KMS-11 (cell line): ENCODE data around the gene DIP2C.
"Not testable (repeated sequence)": the region's sequence is repeated elsewhere in the genome, so short reads cannot be mapped to it uniquely, and the experiment has no call there.

Source experiments
- H2AFZ ChIP-seq: fragments of 200-600 bp; sonication (generic); 2 replicates; pipeline ENCODE4 v1.6.1; 2016; ENCODE audit warnings: antibody characterized with exemption, mixed run types, low read depth
- H3K27ac ChIP-seq: fragments of 200-600 bp; sonication (generic); 2 replicates; pipeline ENCODE4 v1.6.1; 2016; ENCODE audit warnings: mild to moderate bottlenecking, mixed run types
- H3K27me3 ChIP-seq: fragments of 200-600 bp; sonication (generic); 2 replicates; pipeline ENCODE4 v1.6.1; 2017; ENCODE audit warnings: mild to moderate bottlenecking, low read depth, mixed run types, moderate library complexity; ENCODE audit not compliant: insufficient read depth
- H3K36me3 ChIP-seq: fragments of 200-600 bp; sonication (generic); 2 replicates; pipeline ENCODE4 v1.6.1; 2017; ENCODE audit warnings: mild to moderate bottlenecking, mixed run types; ENCODE audit not compliant: insufficient read depth
- H3K4me1 ChIP-seq: fragments of 200-600 bp; sonication (generic); 2 replicates; pipeline ENCODE4 v1.6.1; 2016; ENCODE audit warnings: mild to moderate bottlenecking, low read depth, mixed run types; ENCODE audit not compliant: poor library complexity, severe bottlenecking
- H3K4me2 ChIP-seq: fragments of 200-600 bp; sonication (generic); 2 replicates; pipeline ENCODE4 v1.7.0; 2016; ENCODE audit warnings: mild to moderate bottlenecking, mixed run types
- H3K4me3 ChIP-seq: fragments of 200-600 bp; sonication (generic); IDR thresholded peaks from 2 replicates; pipeline ENCODE4 v1.6.1; 2017; ENCODE audit warnings: low read depth, low read length, mixed read lengths; ENCODE audit not compliant: insufficient read depth
- H3K79me2 ChIP-seq: fragments of 200-600 bp; sonication (generic); 2 replicates; pipeline ENCODE4 v1.6.1; 2016; ENCODE audit warnings: low read depth, mixed run types; ENCODE audit not compliant: insufficient read depth
- H3K9ac ChIP-seq: fragments of 200-600 bp; sonication (generic); 2 replicates; pipeline ENCODE4 v1.6.1; 2016; ENCODE audit warnings: mild to moderate bottlenecking, mixed run types
- H4K20me1 ChIP-seq: fragments of 200-600 bp; sonication (generic); 2 replicates; pipeline ENCODE4 v1.6.1; 2016; ENCODE audit warnings: mild to moderate bottlenecking, mixed run types; ENCODE audit not compliant: insufficient read depth
- TF ChIP-seq, protein P1 (sequence below): fragments of 200-600 bp; sonication (generic); conservative IDR thresholded peaks from 2 replicates; pipeline ENCODE4 v1.6.1; 2017; ENCODE audit warnings: low read depth, mild to moderate bottlenecking, antibody characterized with exemption, low read length, moderate library complexity, mixed read lengths

Gene DIP2C

DNA sequence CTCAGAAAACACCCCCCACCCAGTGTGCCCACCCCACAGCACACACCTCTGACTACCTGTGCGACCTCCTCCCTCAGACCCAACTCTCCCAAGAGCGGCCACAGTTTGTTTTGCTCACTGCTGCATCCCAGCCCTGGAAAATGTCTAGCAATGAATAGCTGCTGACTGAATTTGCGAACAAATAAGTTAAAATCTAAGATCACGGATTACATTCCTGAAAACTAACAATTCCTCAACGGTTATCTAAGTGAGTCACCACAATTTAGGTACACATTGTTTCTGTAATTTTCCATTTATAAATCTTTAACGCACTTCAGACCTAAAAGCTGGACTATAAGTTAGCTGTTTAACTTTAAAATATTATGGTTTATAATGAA lies 319.0 kb downstream of the DIP2C start:
- Histone ChIP-seq H3K4me2 (no peak overlapping the region), H3K27ac (no peak overlapping the region), H3K36me3 (peaks cover 17% of the 10 kb centered on the region; the same call in 1 of the 2 replicates), H3K4me3 (no peak overlapping the region), H2AFZ (no peak overlapping the region), H3K9ac (no peak overlapping the region), H4K20me1 (no peaks in the 10 kb centered on the region), H3K4me1 (no peaks in the 10 kb centered on the region), H3K79me2 (no peaks in the 10 kb centered on the region), H3K27me3 (no peaks in the 10 kb centered on the region)
- TF ChIP-seq, protein P1, sequence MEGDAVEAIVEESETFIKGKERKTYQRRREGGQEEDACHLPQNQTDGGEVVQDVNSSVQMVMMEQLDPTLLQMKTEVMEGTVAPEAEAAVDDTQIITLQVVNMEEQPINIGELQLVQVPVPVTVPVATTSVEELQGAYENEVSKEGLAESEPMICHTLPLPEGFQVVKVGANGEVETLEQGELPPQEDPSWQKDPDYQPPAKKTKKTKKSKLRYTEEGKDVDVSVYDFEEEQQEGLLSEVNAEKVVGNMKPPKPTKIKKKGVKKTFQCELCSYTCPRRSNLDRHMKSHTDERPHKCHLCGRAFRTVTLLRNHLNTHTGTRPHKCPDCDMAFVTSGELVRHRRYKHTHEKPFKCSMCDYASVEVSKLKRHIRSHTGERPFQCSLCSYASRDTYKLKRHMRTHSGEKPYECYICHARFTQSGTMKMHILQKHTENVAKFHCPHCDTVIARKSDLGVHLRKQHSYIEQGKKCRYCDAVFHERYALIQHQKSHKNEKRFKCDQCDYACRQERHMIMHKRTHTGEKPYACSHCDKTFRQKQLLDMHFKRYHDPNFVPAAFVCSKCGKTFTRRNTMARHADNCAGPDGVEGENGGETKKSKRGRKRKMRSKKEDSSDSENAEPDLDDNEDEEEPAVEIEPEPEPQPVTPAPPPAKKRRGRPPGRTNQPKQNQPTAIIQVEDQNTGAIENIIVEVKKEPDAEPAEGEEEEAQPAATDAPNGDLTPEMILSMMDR, result no peak

DNA sequence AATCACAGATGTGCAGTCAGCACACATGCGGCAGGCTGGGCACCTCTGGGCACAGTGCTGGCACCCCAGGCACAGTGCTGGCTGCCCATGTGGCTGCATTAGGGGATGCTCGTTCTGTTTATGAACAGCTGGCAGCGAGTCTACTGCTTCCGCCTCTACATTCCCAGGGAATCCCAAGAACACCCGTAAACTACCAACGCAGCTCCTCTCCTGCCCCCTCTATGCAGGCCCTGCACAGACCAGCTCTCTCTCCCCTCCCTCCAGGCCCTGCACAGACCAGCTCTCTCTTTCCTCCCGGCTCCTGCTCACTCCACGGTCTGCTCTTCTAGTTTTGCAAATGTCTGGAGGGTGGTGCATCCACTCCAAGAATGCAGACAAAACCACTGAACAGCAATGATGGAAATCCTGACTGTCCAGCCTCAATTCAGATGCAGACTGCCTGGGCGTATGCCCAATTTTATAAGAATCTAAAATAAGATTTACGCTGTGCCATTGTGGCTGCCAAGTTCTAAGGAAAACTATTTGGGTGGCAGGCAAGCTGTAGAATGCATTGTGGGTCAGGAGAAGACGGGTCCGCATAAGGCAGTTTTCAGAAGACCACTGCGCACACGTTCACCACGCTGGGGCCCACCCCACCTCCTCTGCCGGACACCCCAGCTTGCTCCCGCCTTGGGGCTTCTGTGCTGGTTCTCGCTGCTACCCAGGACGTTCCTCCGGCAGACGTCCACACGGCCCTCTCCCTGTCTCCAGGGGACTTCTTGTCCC lies 319.6 kb downstream of the DIP2C start:
- no peak overlapping the region for H3K27ac ChIP-seq
- no peaks in the 10 kb centered on the region for H3K4me1 ChIP-seq
- H3K4me2 ChIP-seq, result no peak overlapping the region
- H2AFZ ChIP-seq, result no peak overlapping the region
- H3K79me2 ChIP-seq, result no peaks in the 10 kb centered on the region
- no peaks in the 10 kb centered on the region for H4K20me1 ChIP-seq
- TF ChIP-seq, protein P1, result no peak
- no peak overlapping the region for H3K4me3 ChIP-seq
- no peak overlapping the region for H3K9ac ChIP-seq
- H3K27me3 ChIP-seq, result no peaks in the 10 kb centered on the region
- peaks cover 16% of the 10 kb centered on the region; the same call in 1 of the 2 replicates for H3K36me3 ChIP-seq

DNA sequence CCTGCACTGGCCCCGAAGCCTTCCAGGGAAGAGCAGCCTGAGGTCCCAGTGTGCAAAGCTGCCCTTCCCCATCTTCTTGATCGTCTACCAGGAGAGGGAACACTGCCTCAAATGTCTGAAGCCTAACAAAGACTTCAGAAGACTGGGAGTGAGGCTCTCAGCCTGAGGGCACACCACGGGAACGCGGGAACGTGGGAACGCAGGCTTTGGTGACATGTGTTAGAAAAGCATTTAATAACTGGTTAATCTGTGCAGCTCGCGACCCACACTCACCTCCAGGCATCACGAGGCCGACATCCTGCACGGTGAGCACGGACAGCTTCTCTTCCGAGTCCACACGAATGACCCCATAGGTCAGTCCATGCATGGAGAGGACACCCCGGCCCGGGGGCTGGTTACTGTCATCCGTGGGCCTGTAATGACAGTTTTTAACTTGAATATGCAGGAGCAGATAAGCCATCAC lies 320.2 kb downstream of the DIP2C start:
- Histone ChIP-seq H4K20me1 (no peaks in the 10 kb centered on the region), H3K4me2 (no peak overlapping the region), H3K4me3 (no peak overlapping the region), H3K27ac (no peak overlapping the region), H2AFZ (no peak overlapping the region), H3K27me3 (no peaks in the 10 kb centered on the region), H3K9ac (no peak overlapping the region), H3K79me2 (no peaks in the 10 kb centered on the region), H3K4me1 (no peaks in the 10 kb centered on the region), H3K36me3 (peaks cover 18% of the 10 kb centered on the region; the same call in 1 of the 2 replicates)
- TF ChIP-seq, protein P1, result no peak

DNA sequence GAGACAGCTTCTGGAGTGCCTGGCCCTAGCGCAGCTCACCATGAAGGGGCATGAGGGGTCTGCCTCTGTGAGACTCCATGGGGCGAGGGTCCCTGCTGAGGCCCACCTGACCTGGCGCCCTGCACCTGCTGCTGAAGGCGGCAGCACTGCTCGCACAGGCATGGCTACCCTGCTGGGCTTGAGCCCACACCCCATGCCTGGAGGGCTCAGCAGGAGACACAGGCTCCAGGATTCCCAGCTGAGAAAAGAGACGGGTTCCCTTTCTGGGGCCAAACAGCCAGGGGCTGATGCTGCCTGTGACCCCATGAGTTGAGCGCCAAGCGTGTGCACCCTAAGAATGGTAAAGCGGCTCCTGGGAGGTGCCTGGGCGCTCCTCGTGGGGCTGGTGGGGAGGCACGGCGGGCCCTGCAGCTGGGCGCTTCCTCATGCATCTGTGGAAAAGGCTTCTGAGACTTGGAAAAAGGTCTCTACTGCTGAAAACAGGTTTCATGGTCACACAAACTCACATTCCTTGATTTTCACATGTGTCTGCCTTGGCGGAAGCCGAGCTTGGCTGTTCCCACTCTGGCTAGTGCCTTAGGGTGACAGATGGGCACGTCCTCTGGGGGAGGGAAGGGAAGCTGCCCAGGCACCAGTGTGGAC lies 320.8 kb downstream of the DIP2C start:
- Histone ChIP-seq H4K20me1 (no peaks in the 10 kb centered on the region), H2AFZ (no peak overlapping the region), H3K36me3 (peaks cover 18% of the 10 kb centered on the region; the same call in 1 of the 2 replicates), H3K27ac (no peak overlapping the region), H3K4me2 (no peak overlapping the region), H3K4me3 (no peak overlapping the region), H3K9ac (no peak overlapping the region), H3K4me1 (no peaks in the 10 kb centered on the region), H3K79me2 (no peaks in the 10 kb centered on the region), H3K27me3 (no peaks in the 10 kb centered on the region)
- TF ChIP-seq, protein P1, result no peak

- not testable (repeated sequence) for H3K4me2 ChIP-seq, H3K27ac ChIP-seq, H3K4me3 ChIP-seq, H2AFZ ChIP-seq, H3K79me2 ChIP-seq, H4K20me1 ChIP-seq, H3K9ac ChIP-seq, H3K4me1 ChIP-seq, H3K27me3 ChIP-seq
- H3K36me3 ChIP-seq, result peaks cover 18% of the 10 kb centered on the region; the same call in 1 of the 2 replicates
These were observed 321.4 kb downstream of the DIP2C start for GRCh38 chr10:368107-368506.
